Measurements from ENCODE around the gene RAB34.
"Not testable (repeated sequence)": the region's sequence is repeated elsewhere in the genome, so short reads cannot be mapped to it uniquely, and the experiment has no call there.

Gene RAB34

DNA sequence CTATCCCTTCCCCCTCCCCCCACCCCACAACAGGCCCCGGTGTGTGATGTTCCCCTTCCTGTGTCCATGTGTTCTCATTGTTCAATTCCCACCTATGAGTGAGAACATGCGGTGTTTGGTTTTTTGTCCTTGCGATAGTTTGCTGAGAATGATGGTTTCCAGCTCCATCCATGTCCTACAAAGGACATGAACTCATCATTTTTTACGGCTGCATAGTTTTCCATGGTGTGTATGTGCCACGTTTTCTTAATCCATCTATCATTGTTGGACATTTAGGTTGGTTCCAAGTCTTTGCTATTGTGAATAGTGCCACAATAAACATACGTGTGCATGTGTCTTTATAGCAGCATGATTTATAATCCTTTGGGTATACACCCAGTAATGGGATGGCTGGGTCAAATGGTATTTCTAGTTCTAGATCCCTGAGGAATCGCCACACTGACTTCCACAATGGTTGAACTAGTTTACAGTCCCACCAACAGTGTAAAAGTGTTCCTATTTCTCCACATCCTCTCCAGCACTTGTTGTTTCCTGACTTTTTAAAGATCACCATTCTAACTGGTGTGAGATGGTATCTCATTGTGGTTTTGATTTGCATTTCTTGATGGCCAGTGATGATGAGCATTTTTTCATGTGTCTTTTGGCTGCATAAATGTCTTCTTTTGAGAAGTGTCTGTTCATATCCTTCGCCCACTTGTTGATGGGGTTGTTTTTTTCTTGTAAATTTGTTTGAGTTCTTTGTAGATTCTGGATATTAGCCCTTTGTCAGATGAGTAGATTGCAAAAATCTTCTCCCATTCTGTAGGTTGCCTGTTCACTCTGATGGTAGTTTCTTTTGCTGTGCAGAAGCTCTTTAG lies 18.5 kb upstream of the RAB34 start:
- H3K27me3 ChIP-seq (ENCODE audit: control insufficient read depth, insufficient read depth, low read length); H3K4me3 ChIP-seq (ENCODE audit: low read depth, low read length); H3K9ac ChIP-seq (ENCODE audit: low read depth, low read length); H3K4me1 ChIP-seq (ENCODE audit: control insufficient read depth, insufficient read depth, low read length); H3K9me3 ChIP-seq (ENCODE audit: control insufficient read depth, insufficient read depth, low read length); H3K27ac ChIP-seq (ENCODE audit: low read depth, low read length): not testable (repeated sequence)
- peaks cover 38% of the 10 kb centered on the region for H3K36me3 ChIP-seq (ENCODE audit: control insufficient read depth, insufficient read depth, low read length)

DNA sequence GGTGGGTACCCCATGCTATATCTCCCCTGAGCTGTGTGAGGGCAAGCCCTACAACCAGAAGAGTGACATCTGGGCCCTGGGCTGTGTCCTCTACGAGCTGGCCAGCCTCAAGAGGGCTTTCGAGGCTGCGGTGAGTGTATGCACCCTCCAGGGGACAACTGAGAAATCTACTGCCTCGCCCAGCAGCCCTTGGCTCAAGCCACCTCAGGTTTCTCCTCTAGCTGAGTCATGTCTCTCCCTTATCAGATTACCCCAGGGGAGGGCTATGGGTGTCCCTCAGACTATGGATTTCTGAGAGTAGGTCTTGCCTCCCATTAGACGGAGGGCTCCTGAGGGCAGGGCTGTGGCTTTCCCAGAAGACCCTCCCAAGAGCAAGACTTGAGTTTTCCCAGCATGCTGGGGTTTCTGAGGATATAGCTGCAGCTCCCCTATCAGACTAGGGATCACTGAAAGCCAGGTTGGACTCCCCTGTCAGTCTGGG lies 17.6 kb upstream of the RAB34 start:
- H3K27ac ChIP-seq (ENCODE audit: low read depth, low read length): no peak overlapping the region
- no peak overlapping the region for H3K9ac ChIP-seq (ENCODE audit: low read depth, low read length)
- no peaks in the 10 kb centered on the region for H3K27me3 ChIP-seq (ENCODE audit: control insufficient read depth, insufficient read depth, low read length)
- peaks cover 32% of the 10 kb centered on the region for H3K36me3 ChIP-seq (ENCODE audit: control insufficient read depth, insufficient read depth, low read length)
- H3K4me3 ChIP-seq (ENCODE audit: low read depth, low read length): no peak overlapping the region
- no peaks in the 10 kb centered on the region for H3K9me3 ChIP-seq (ENCODE audit: control insufficient read depth, insufficient read depth, low read length)
- H3K4me1 ChIP-seq (ENCODE audit: control insufficient read depth, insufficient read depth, low read length): no peaks in the 10 kb centered on the region

GRCh38 chr17:28734712-28735241 lies 17.1 kb upstream of the RAB34 start:
- no peaks in the 10 kb centered on the region for H3K27me3 ChIP-seq (ENCODE audit: control insufficient read depth, insufficient read depth, low read length)
- peaks cover 32% of the 10 kb centered on the region for H3K36me3 ChIP-seq (ENCODE audit: control insufficient read depth, insufficient read depth, low read length)
- no peak overlapping the region for H3K9ac ChIP-seq (ENCODE audit: low read depth, low read length)
- no peak overlapping the region for H3K4me3 ChIP-seq (ENCODE audit: low read depth, low read length)
- no peak overlapping the region for H3K27ac ChIP-seq (ENCODE audit: low read depth, low read length)
- no peaks in the 10 kb centered on the region for H3K4me1 ChIP-seq (ENCODE audit: control insufficient read depth, insufficient read depth, low read length)
- no peaks in the 10 kb centered on the region for H3K9me3 ChIP-seq (ENCODE audit: control insufficient read depth, insufficient read depth, low read length)

GRCh38 chr17:28733346-28733745 lies 15.7 kb upstream of the RAB34 start:
- Histone ChIP-seq H3K9ac (ENCODE audit: low read depth, low read length) (no peak overlapping the region), H3K9me3 (ENCODE audit: control insufficient read depth, insufficient read depth, low read length) (no peaks in the 10 kb centered on the region), H3K27ac (ENCODE audit: low read depth, low read length) (no peak overlapping the region), H3K4me3 (ENCODE audit: low read depth, low read length) (no peak overlapping the region), H3K4me1 (ENCODE audit: control insufficient read depth, insufficient read depth, low read length) (no peaks in the 10 kb centered on the region), H3K27me3 (ENCODE audit: control insufficient read depth, insufficient read depth, low read length) (no peaks in the 10 kb centered on the region), H3K36me3 (ENCODE audit: control insufficient read depth, insufficient read depth, low read length) (peaks cover 22% of the 10 kb centered on the region)

- Histone ChIP-seq H3K27me3 (ENCODE audit: control insufficient read depth, insufficient read depth, low read length) (no peaks in the 10 kb centered on the region), H3K9me3 (ENCODE audit: control insufficient read depth, insufficient read depth, low read length) (no peaks in the 10 kb centered on the region), H3K4me1 (ENCODE audit: control insufficient read depth, insufficient read depth, low read length) (0 out of 2 replicates have a peak, but pooled peaks cover 2% of the 10 kb centered on the region), H3K36me3 (ENCODE audit: control insufficient read depth, insufficient read depth, low read length) (peaks cover 13% of the 10 kb centered on the region), H3K9ac (ENCODE audit: low read depth, low read length) (no peak overlapping the region), H3K27ac (ENCODE audit: low read depth, low read length) (no peak overlapping the region), H3K4me3 (ENCODE audit: low read depth, low read length) (no peak overlapping the region)
Measured at GRCh38 chr17:28729950-28730330, 12.3 kb upstream of the RAB34 start.

GRCh38 chr17:28728364-28729200 lies 10.9 kb upstream of the RAB34 start, which contains the start of gene NEK8:
Gene NEK8, plus strand, starts transcription at chr17:28728788. Its CDS starts 26 bp downstream, at chr17:28728814.
- H3K4me3 ChIP-seq (ENCODE audit: low read depth, low read length): peak within 1 kb of the TSS; percentile 90
- peak within 1 kb of the TSS; percentile 73 for H3K9ac ChIP-seq (ENCODE audit: low read depth, low read length)
- H3K27ac ChIP-seq (ENCODE audit: low read depth, low read length): peak within 1 kb of the TSS; percentile 99
- peaks cover 12% of the 10 kb centered on the region for H3K4me1 ChIP-seq (ENCODE audit: control insufficient read depth, insufficient read depth, low read length)
- no peaks in the 10 kb centered on the region for H3K27me3 ChIP-seq (ENCODE audit: control insufficient read depth, insufficient read depth, low read length)
- H3K9me3 ChIP-seq (ENCODE audit: control insufficient read depth, insufficient read depth, low read length): no peaks in the 10 kb centered on the region
- peaks cover 16% of the 10 kb centered on the region for H3K36me3 ChIP-seq (ENCODE audit: control insufficient read depth, insufficient read depth, low read length)

GRCh38 chr17:28726627-28727491 lies 9.2 kb upstream of the RAB34 start:
- Histone ChIP-seq H3K9ac (ENCODE audit: low read depth, low read length) (peak overlapping the region; percentile 73), H3K36me3 (ENCODE audit: control insufficient read depth, insufficient read depth, low read length) (peaks cover 32% of the 10 kb centered on the region), H3K4me1 (ENCODE audit: control insufficient read depth, insufficient read depth, low read length) (peaks cover 22% of the 10 kb centered on the region), H3K4me3 (ENCODE audit: low read depth, low read length) (peak overlapping the region; percentile 90), H3K27me3 (ENCODE audit: control insufficient read depth, insufficient read depth, low read length) (no peaks in the 10 kb centered on the region), H3K9me3 (ENCODE audit: control insufficient read depth, insufficient read depth, low read length) (no peaks in the 10 kb centered on the region), H3K27ac (ENCODE audit: low read depth, low read length) (peak overlapping the region; percentile 99)

- Histone ChIP-seq H3K4me1 (ENCODE audit: control insufficient read depth, insufficient read depth, low read length) (peaks cover 27% of the 10 kb centered on the region), H3K36me3 (ENCODE audit: control insufficient read depth, insufficient read depth, low read length) (peaks cover 39% of the 10 kb centered on the region), H3K27me3 (ENCODE audit: control insufficient read depth, insufficient read depth, low read length) (no peaks in the 10 kb centered on the region), H3K9ac (ENCODE audit: low read depth, low read length) (peak within 1 kb of the TSS; percentile 96), H3K4me3 (ENCODE audit: low read depth, low read length) (peak within 1 kb of the TSS; percentile 90), H3K9me3 (ENCODE audit: control insufficient read depth, insufficient read depth, low read length) (no peaks in the 10 kb centered on the region), H3K27ac (ENCODE audit: low read depth, low read length) (peak within 1 kb of the TSS; percentile 99)
Measured at GRCh38 chr17:28726226-28726626, 8.6 kb upstream of the RAB34 start, which contains the start of gene TLCD1. Gene TLCD1, minus strand, starts transcription at chr17:28726233. Its CDS starts 136 bp downstream, at chr17:28726097.

- H3K27ac ChIP-seq (ENCODE audit: low read depth, low read length): peak overlapping the region; percentile 99
- H3K9me3 ChIP-seq (ENCODE audit: control insufficient read depth, insufficient read depth, low read length): no peaks in the 10 kb centered on the region
- peak overlapping the region; percentile 80 for H3K4me3 ChIP-seq (ENCODE audit: low read depth, low read length)
- H3K27me3 ChIP-seq (ENCODE audit: control insufficient read depth, insufficient read depth, low read length): no peaks in the 10 kb centered on the region
- peak overlapping the region; percentile 96 for H3K9ac ChIP-seq (ENCODE audit: low read depth, low read length)
- peaks cover 44% of the 10 kb centered on the region for H3K36me3 ChIP-seq (ENCODE audit: control insufficient read depth, insufficient read depth, low read length)
- H3K4me1 ChIP-seq (ENCODE audit: control insufficient read depth, insufficient read depth, low read length): peaks cover 27% of the 10 kb centered on the region
Measured at GRCh38 chr17:28725660-28726225, 8.1 kb upstream of the RAB34 start.

DNA sequence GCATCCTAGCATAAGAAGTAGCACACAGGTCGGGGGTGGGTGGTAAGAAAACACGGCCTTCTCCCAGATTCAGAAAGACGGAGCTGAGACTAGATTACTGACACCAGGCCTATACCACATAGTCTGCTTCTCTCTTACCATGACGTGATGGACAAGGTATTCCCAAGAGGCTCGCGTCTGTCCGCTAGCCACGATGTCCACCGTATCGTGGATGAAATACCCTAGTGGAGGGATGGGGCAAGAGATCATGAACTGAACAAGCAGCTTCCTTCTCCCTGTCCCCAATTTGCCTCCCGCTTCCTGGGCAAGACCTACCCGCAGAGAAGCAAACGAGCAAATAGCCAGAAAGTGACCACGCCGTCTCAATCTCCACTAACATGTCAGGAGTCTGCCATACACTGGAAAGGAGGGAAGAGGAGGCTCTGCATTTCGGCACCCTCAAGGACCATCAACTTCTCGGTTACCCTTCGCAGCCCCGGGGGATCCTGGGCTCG lies 7.5 kb upstream of the RAB34 start:
- H3K27me3 ChIP-seq (ENCODE audit: control insufficient read depth, insufficient read depth, low read length): no peaks in the 10 kb centered on the region
- peaks cover 27% of the 10 kb centered on the region for H3K4me1 ChIP-seq (ENCODE audit: control insufficient read depth, insufficient read depth, low read length)
- H3K9me3 ChIP-seq (ENCODE audit: control insufficient read depth, insufficient read depth, low read length): no peaks in the 10 kb centered on the region
- peak overlapping the region; percentile 99 for H3K27ac ChIP-seq (ENCODE audit: low read depth, low read length)
- peak overlapping the region; percentile 80 for H3K4me3 ChIP-seq (ENCODE audit: low read depth, low read length)
- H3K36me3 ChIP-seq (ENCODE audit: control insufficient read depth, insufficient read depth, low read length): peaks cover 45% of the 10 kb centered on the region
- H3K9ac ChIP-seq (ENCODE audit: low read depth, low read length): peak overlapping the region; percentile 96
